ENCODE results near the gene APC2.
"Not testable (repeated sequence)": the region's sequence is repeated elsewhere in the genome, so short reads cannot be mapped to it uniquely, and the experiment has no call there.

Gene APC2

GRCh38 chr19:1438933-1439354 is 11.0 kb upstream of the APC2 start:
- Histone ChIP-seq H3K4me3 (ENCODE audit: low read length) (peak overlapping the region; percentile 94), H3F3A (ENCODE audit: control insufficient read depth, insufficient read depth) (peaks cover 58% of the 10 kb centered on the region), H4K20me1 (ENCODE audit: control insufficient read depth, insufficient read depth, low read depth, low read length) (peaks cover 19% of the 10 kb centered on the region), H3K4me2 (ENCODE audit: low read length) (peak overlapping the region; percentile 87), H3K27ac (ENCODE audit: low read depth, low read length) (peak overlapping the region; percentile 79), H3K9me3 (ENCODE audit: control insufficient read depth, insufficient read depth, low read length) (no peaks in the 10 kb centered on the region), H3K27me3 (ENCODE audit: control insufficient read depth, low read length) (no peaks in the 10 kb centered on the region), H3K36me3 (ENCODE audit: control insufficient read depth, low read length) (peaks cover 57% of the 10 kb centered on the region), H3K79me2 (ENCODE audit: control insufficient read depth, low read length) (peaks cover 35% of the 10 kb centered on the region), H3K9me2 (replicated peaks; ENCODE audit: control insufficient read depth, low read length) (no peaks in the 10 kb centered on the region), H3K4me1 (ENCODE audit: control insufficient read depth, low read length) (peaks cover 58% of the 10 kb centered on the region)
- no peak for TF ChIP-seq EZH2phosphoT487 (IDR thresholded peaks at IDR 0.05; ENCODE audit: borderline replicate concordance, low read length)

- not testable (repeated sequence) for H3K27me3 ChIP-seq (ENCODE audit: control insufficient read depth, low read length); H3K9me3 ChIP-seq (ENCODE audit: control insufficient read depth, insufficient read depth, low read length); H3K9me2 ChIP-seq (replicated peaks; ENCODE audit: control insufficient read depth, low read length)
- Histone ChIP-seq H3K27ac (ENCODE audit: low read depth, low read length) (peak overlapping the region; percentile 79), H3K79me2 (ENCODE audit: control insufficient read depth, low read length) (peaks cover 35% of the 10 kb centered on the region), H3K4me3 (ENCODE audit: low read length) (peak overlapping the region; percentile 94), H4K20me1 (ENCODE audit: control insufficient read depth, insufficient read depth, low read depth, low read length) (peaks cover 19% of the 10 kb centered on the region), H3K4me2 (ENCODE audit: low read length) (peak overlapping the region; percentile 87), H3K4me1 (ENCODE audit: control insufficient read depth, low read length) (peaks cover 66% of the 10 kb centered on the region), H3K36me3 (ENCODE audit: control insufficient read depth, low read length) (peaks cover 51% of the 10 kb centered on the region), H3F3A (ENCODE audit: control insufficient read depth, insufficient read depth) (peaks cover 67% of the 10 kb centered on the region)
Measured at GRCh38 chr19:1439525-1440417, 10.2 kb upstream of the APC2 start.

GRCh38 chr19:1440418-1440801 is 9.5 kb upstream of the APC2 start:
- no peak overlapping the region for H3K4me3 ChIP-seq (ENCODE audit: low read length)
- H3K36me3 ChIP-seq (ENCODE audit: control insufficient read depth, low read length): peaks cover 47% of the 10 kb centered on the region
- H3K9me3 ChIP-seq (ENCODE audit: control insufficient read depth, insufficient read depth, low read length): no peaks in the 10 kb centered on the region
- H3K27ac ChIP-seq (ENCODE audit: low read depth, low read length): no peak overlapping the region
- H3K27me3 ChIP-seq (ENCODE audit: control insufficient read depth, low read length): no peaks in the 10 kb centered on the region
- peaks cover 35% of the 10 kb centered on the region for H3K79me2 ChIP-seq (ENCODE audit: control insufficient read depth, low read length)
- TF ChIP-seq EZH2phosphoT487 (IDR thresholded peaks at IDR 0.05; ENCODE audit: borderline replicate concordance, low read length) (no peak), CTCF (IDR thresholded peaks at IDR 0.05; ENCODE audit: low read depth, low read length, poor library complexity, severe bottlenecking) (no peak)
- no peaks in the 10 kb centered on the region for H3K9me2 ChIP-seq (replicated peaks; ENCODE audit: control insufficient read depth, low read length)
- peaks cover 71% of the 10 kb centered on the region for H3K4me1 ChIP-seq (ENCODE audit: control insufficient read depth, low read length)
- peak overlapping the region; percentile 87; the same call in 1 of the 2 replicates for H3K4me2 ChIP-seq (ENCODE audit: low read length)
- peaks cover 69% of the 10 kb centered on the region for H3F3A ChIP-seq (ENCODE audit: control insufficient read depth, insufficient read depth)
- H4K20me1 ChIP-seq (ENCODE audit: control insufficient read depth, insufficient read depth, low read depth, low read length): peaks cover 20% of the 10 kb centered on the region

DNA sequence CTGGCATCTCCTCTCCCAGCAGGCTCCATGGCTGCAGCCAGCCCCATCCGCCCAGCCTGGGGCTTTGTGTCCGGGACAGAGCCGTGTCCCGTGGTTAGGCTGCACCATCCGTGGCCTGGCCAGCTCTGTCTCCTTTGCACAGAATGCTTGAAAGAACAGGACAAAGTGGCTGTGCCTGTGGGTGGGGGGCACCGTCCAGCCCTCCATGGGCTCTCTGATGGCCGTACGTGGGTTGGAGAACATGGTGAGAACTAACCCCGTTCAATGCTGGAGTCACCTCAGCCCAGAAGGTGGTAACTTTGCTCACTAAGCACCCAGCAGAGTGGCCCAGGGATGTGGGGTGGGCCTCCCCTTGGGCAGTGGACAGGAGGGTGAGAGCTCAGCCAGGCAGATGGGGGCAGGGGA is 8.9 kb upstream of the APC2 start:
- H3K9me3 ChIP-seq (ENCODE audit: control insufficient read depth, insufficient read depth, low read length): no peaks in the 10 kb centered on the region
- H3K9me2 ChIP-seq (replicated peaks; ENCODE audit: control insufficient read depth, low read length): no peaks in the 10 kb centered on the region
- peaks cover 69% of the 10 kb centered on the region for H3F3A ChIP-seq (ENCODE audit: control insufficient read depth, insufficient read depth)
- H4K20me1 ChIP-seq (ENCODE audit: control insufficient read depth, insufficient read depth, low read depth, low read length): peaks cover 22% of the 10 kb centered on the region
- H3K4me3 ChIP-seq (ENCODE audit: low read length): no peak overlapping the region
- no peak overlapping the region for H3K27ac ChIP-seq (ENCODE audit: low read depth, low read length)
- H3K27me3 ChIP-seq (ENCODE audit: control insufficient read depth, low read length): no peaks in the 10 kb centered on the region
- peaks cover 35% of the 10 kb centered on the region for H3K79me2 ChIP-seq (ENCODE audit: control insufficient read depth, low read length)
- peak overlapping the region; percentile 87; the same call in 1 of the 2 replicates for H3K4me2 ChIP-seq (ENCODE audit: low read length)
- peaks cover 73% of the 10 kb centered on the region for H3K4me1 ChIP-seq (ENCODE audit: control insufficient read depth, low read length)
- TF ChIP-seq EZH2phosphoT487 (IDR thresholded peaks at IDR 0.05; ENCODE audit: borderline replicate concordance, low read length) (no peak), CTCF (IDR thresholded peaks at IDR 0.05; ENCODE audit: low read depth, low read length, poor library complexity, severe bottlenecking) (no peak)
- peaks cover 46% of the 10 kb centered on the region for H3K36me3 ChIP-seq (ENCODE audit: control insufficient read depth, low read length)

All from DOHH2 (cell line).